Activated T-cell treated with anti-CD3 and anti-CD28 coated beads, Interleukin-2, amount 50 U/mL, for 24 hours (primary cell): ENCODE results near the gene PSG11.
"Not testable (repeated sequence)": the region's sequence is repeated elsewhere in the genome, so short reads cannot be mapped to it uniquely, and the experiment has no call there.

Source experiments
- DNase-seq: peaks from one replicate; pipeline ENCODE4 v3.0.0-alpha.2; 2020
- H3K27ac Mint-ChIP-seq: 2 replicates; pipeline ENCODE4 v1.8.0; 2020; ENCODE audit warnings: mild to moderate bottlenecking, mixed read lengths
- H3K27me3 Mint-ChIP-seq: 2 replicates; pipeline ENCODE4 v1.8.0; 2020; ENCODE audit warnings: mixed read lengths
- H3K36me3 Mint-ChIP-seq: 2 replicates; pipeline ENCODE4 v1.8.0; 2020; ENCODE audit warnings: low read depth, mixed read lengths
- H3K4me1 Mint-ChIP-seq: 2 replicates; pipeline ENCODE4 v1.8.0; 2020; ENCODE audit warnings: low read depth, mixed read lengths
- H3K4me3 Mint-ChIP-seq: 2 replicates; pipeline ENCODE4 v1.8.0; 2020; ENCODE audit warnings: mild to moderate bottlenecking, moderate library complexity, mixed read lengths
- H3K9me3 Mint-ChIP-seq: 2 replicates; pipeline ENCODE4 v1.8.0; 2020; ENCODE audit warnings: mixed read lengths

Gene PSG11

DNA sequence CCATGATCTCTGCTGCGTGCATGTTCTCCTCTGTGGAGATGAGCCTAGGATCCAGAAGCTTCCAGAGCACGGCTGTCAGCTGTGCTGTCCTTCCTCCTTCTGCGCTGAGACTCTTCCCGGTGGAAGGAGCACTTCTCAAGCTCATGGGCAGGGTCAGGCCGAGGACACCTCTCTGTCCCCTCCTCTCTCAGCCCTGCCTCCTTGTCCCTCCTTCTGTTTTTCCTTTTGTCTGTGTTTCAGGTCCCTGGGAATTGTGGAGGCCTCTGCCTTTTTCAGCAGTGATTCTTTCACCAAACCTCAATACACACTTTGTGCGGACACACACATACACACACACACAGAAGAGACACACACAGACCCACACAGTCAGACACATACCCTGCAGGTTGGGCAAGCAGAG, at the start of gene PSG11:
TSS of gene PSG11 (minus strand) at position 101 of the 400 bp plus-strand sequence. CDS start at position 4, 97 bp downstream.
- H3K4me1 Mint-ChIP-seq, H3K36me3 Mint-ChIP-seq, H3K4me3 Mint-ChIP-seq, DNase-seq, H3K9me3 Mint-ChIP-seq, H3K27ac Mint-ChIP-seq: not testable (repeated sequence)
- peaks cover 26% of the 10 kb centered on the region for H3K27me3 Mint-ChIP-seq

GRCh38 chr19:43062418-43062817, 36.1 kb upstream of the PSG11 start:
- not testable (repeated sequence) for DNase-seq, H3K9me3 Mint-ChIP-seq, H3K27ac Mint-ChIP-seq, H3K36me3 Mint-ChIP-seq, H3K4me3 Mint-ChIP-seq, H3K4me1 Mint-ChIP-seq
- peaks cover 40% of the 10 kb centered on the region for H3K27me3 Mint-ChIP-seq

- not testable (repeated sequence) for H3K4me3 Mint-ChIP-seq, DNase-seq, H3K27ac Mint-ChIP-seq, H3K4me1 Mint-ChIP-seq, H3K36me3 Mint-ChIP-seq, H3K9me3 Mint-ChIP-seq
- peaks cover 30% of the 10 kb centered on the region for H3K27me3 Mint-ChIP-seq
Measured at GRCh38 chr19:43061326-43061725, 35.1 kb upstream of the PSG11 start.

- Mint-ChIP-seq H3K9me3 (peaks cover 13% of the 10 kb centered on the region), H3K27me3 (peaks cover 24% of the 10 kb centered on the region)
- not testable (repeated sequence) for H3K27ac Mint-ChIP-seq, H3K4me1 Mint-ChIP-seq, DNase-seq, H3K36me3 Mint-ChIP-seq, H3K4me3 Mint-ChIP-seq
Measured at GRCh38 chr19:43060254-43060653, 34.0 kb upstream of the PSG11 start.

GRCh38 chr19:43059482-43059881, 33.2 kb upstream of the PSG11 start:
- H3K4me1 Mint-ChIP-seq, H3K36me3 Mint-ChIP-seq, H3K27ac Mint-ChIP-seq, H3K4me3 Mint-ChIP-seq, DNase-seq: not testable (repeated sequence)
- peaks cover 21% of the 10 kb centered on the region for H3K9me3 Mint-ChIP-seq
- peaks cover 24% of the 10 kb centered on the region for H3K27me3 Mint-ChIP-seq

- Mint-ChIP-seq H3K9me3 (peaks cover 22% of the 10 kb centered on the region), H3K27me3 (peaks cover 24% of the 10 kb centered on the region)
- not testable (repeated sequence) for H3K4me1 Mint-ChIP-seq, DNase-seq, H3K36me3 Mint-ChIP-seq, H3K27ac Mint-ChIP-seq, H3K4me3 Mint-ChIP-seq
Measured at GRCh38 chr19:43058440-43058839, 32.2 kb upstream of the PSG11 start.

DNA sequence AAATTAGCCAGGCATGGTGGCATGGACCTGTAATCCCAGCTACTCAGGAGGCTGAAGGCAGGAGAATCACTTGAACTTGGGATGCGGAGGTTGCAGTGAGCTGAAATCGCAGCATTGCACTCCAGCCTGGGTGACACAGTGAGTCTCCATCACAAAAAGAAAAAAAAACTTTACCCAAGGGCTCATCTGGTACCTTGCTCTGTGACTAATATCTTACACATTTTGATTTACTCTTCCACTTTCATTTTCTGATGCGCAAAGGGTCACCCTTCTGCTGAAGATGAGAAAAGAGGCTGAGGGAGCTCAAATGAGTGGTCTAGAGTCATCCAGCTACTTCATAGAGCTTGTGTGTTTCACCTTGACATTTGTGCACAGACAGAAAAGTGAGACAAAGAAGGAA, 21.7 kb upstream of the PSG11 start:
- not testable (repeated sequence) for H3K4me1 Mint-ChIP-seq, H3K4me3 Mint-ChIP-seq, DNase-seq, H3K36me3 Mint-ChIP-seq, H3K27ac Mint-ChIP-seq, H3K9me3 Mint-ChIP-seq
- H3K27me3 Mint-ChIP-seq: peaks cover 16% of the 10 kb centered on the region

- not testable (repeated sequence) for H3K36me3 Mint-ChIP-seq, H3K9me3 Mint-ChIP-seq, H3K4me3 Mint-ChIP-seq, H3K27ac Mint-ChIP-seq, H3K4me1 Mint-ChIP-seq, DNase-seq
- H3K27me3 Mint-ChIP-seq: peaks cover 16% of the 10 kb centered on the region
Measured at GRCh38 chr19:43046578-43046977, 20.3 kb upstream of the PSG11 start.

DNA sequence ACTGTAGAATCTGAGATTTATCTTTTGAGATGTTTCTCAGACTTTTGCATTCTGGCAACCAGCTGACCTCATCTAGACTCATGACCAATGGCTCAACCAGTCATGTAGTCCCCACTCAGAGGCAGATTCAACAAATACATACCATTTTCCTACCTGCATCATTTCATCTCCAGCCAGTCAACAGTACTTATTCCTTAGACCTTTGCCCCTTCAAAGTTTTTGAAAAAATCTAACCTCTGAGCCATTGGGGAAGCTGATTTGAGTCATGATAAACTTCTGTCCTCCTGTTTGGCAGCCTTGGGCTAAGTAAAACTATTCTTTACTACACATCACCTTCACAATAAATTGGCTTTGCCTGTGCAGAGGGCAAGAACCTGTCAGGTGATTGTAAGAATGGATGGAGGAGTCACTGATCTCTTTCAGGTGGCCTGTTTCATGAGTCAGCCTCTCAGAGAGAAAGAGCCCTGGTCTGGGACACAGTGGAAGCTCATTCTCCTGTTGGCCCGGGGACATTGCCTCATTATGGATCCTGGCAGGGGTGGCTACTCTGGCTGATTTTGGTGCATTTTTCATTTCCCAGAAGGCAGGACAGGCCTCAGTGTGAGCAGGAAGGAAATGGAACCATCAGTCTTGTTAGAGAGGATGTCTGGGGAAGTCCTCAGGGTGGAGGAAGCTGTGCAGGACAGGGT, 17.4 kb upstream of the PSG11 start:
- H3K27me3 Mint-ChIP-seq: peaks cover 21% of the 10 kb centered on the region
- H3K9me3 Mint-ChIP-seq, DNase-seq, H3K36me3 Mint-ChIP-seq, H3K27ac Mint-ChIP-seq, H3K4me1 Mint-ChIP-seq, H3K4me3 Mint-ChIP-seq: not testable (repeated sequence)

DNA sequence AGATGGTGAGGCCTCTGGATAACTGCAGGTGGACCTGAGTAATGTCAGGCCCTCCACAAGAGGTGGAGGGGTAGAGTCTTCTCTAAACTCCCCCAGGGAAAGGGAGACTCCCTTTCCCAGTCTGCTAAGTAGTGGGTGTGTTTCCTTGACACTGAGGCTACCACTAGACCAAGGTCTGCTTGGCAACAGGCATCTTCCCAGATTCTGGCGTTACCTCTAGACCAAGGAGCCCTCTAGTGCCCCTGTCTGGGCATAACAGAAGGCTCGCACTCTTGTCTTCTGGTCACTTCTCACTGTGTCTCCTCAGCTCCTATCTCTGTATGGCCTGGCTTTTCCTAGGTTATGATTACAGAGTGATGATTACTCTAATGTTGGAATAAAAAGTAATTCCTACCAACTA, 5.4 kb upstream of the PSG11 start:
- H3K4me1 Mint-ChIP-seq, H3K4me3 Mint-ChIP-seq, H3K27ac Mint-ChIP-seq, H3K9me3 Mint-ChIP-seq, DNase-seq, H3K36me3 Mint-ChIP-seq: not testable (repeated sequence)
- H3K27me3 Mint-ChIP-seq: peaks cover 38% of the 10 kb centered on the region

DNA sequence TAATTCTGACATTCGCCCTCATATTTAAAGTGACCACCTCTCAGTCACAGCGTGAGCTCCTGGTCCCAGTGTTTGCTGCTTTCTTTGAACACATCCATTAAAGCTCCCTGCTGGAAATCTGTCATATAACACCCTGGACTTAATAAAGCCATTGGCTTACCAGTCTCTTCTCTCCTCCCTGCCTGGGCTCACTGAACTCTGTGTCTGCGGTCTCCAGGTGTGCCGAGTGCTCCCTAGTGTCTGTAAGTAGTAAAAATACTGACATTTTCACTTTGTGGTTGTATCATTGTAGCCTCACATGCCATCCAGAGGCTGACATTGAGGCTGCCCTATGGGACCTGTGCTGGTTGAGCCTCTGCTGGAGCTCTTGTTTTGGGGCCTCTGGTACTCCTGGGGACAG, 2.6 kb upstream of the PSG11 start:
- no peak overlapping the region for H3K4me3 Mint-ChIP-seq
- no peak overlapping the region for H3K27ac Mint-ChIP-seq
- H3K9me3 Mint-ChIP-seq: no peaks in the 10 kb centered on the region
- no peaks in the 10 kb centered on the region for H3K36me3 Mint-ChIP-seq
- H3K27me3 Mint-ChIP-seq: peaks cover 30% of the 10 kb centered on the region
- no peak for DNase-seq
- H3K4me1 Mint-ChIP-seq: no peaks in the 10 kb centered on the region

GRCh38 chr19:43027985-43028384, 1.7 kb upstream of the PSG11 start:
- H3K4me3 Mint-ChIP-seq, H3K27ac Mint-ChIP-seq, H3K4me1 Mint-ChIP-seq, H3K36me3 Mint-ChIP-seq, H3K9me3 Mint-ChIP-seq, DNase-seq: not testable (repeated sequence)
- H3K27me3 Mint-ChIP-seq: peaks cover 30% of the 10 kb centered on the region

- H3K27ac Mint-ChIP-seq, H3K9me3 Mint-ChIP-seq, H3K36me3 Mint-ChIP-seq, H3K4me1 Mint-ChIP-seq, DNase-seq, H3K4me3 Mint-ChIP-seq: not testable (repeated sequence)
- H3K27me3 Mint-ChIP-seq: peaks cover 27% of the 10 kb centered on the region
Measured at GRCh38 chr19:43027061-43027460, 792 bp upstream of the PSG11 start.

DNA sequence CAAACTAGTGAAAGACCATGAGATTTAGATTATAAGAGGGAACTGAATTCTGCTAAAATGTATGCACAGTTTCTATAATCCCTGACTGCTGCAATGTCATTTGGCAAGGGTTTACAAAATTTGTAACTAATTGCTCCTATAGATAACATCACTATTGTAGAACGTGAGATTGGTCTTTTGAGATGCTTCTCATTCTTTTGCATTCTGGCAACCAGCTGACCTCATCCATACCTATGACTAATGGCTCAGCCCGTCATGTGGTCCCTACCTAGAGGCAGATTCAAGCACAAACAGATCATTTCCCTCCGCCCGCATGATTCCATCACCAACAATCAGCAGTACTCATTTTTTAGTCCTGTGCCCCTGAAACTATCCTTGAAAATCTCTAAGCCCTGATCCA, 4.2 kb downstream of the PSG11 start:
- H3K4me3 Mint-ChIP-seq, H3K9me3 Mint-ChIP-seq, H3K27me3 Mint-ChIP-seq, DNase-seq, H3K27ac Mint-ChIP-seq, H3K4me1 Mint-ChIP-seq, H3K36me3 Mint-ChIP-seq: not testable (repeated sequence)

- H3K27me3 Mint-ChIP-seq, DNase-seq, H3K4me3 Mint-ChIP-seq, H3K9me3 Mint-ChIP-seq, H3K4me1 Mint-ChIP-seq, H3K27ac Mint-ChIP-seq, H3K36me3 Mint-ChIP-seq: not testable (repeated sequence)
Measured at GRCh38 chr19:43021629-43022028, 4.6 kb downstream of the PSG11 start.

GRCh38 chr19:43019588-43019987, 6.7 kb downstream of the PSG11 start:
- not testable (repeated sequence) for DNase-seq, H3K4me1 Mint-ChIP-seq, H3K36me3 Mint-ChIP-seq, H3K27ac Mint-ChIP-seq, H3K4me3 Mint-ChIP-seq, H3K9me3 Mint-ChIP-seq
- peaks cover 10% of the 10 kb centered on the region for H3K27me3 Mint-ChIP-seq
